Fibroblast of upper back skin (primary cell): ENCODE measurements around the gene OPHN1.
A peak's percentile ranks its signal among the peaks of the same experiment; 100 is the strongest.
"Not testable (repeated sequence)": the region's sequence is repeated elsewhere in the genome, so short reads cannot be mapped to it uniquely, and the experiment has no call there.

Experiments
- DNase-seq: peaks from one replicate; pipeline ENCODE4 v3.0.0-alpha.2; 2013

The OPHN1 gene

GRCh38 chrX:68139791-68140190 lies 293.5 kb downstream of the OPHN1 start:
- peak; percentile 3 for DNase-seq

- DNase-seq = no peak
Measured at GRCh38 chrX:68133181-68133580, 300.1 kb downstream of the OPHN1 start.

GRCh38 chrX:68132749-68133148 lies 300.5 kb downstream of the OPHN1 start:
- no peak for DNase-seq

- no peak for DNase-seq
Measured at GRCh38 chrX:68121835-68122234, 311.5 kb downstream of the OPHN1 start.

- no peak for DNase-seq
Measured at GRCh38 chrX:68121371-68121770, 311.9 kb downstream of the OPHN1 start.

GRCh38 chrX:68115371-68115770 lies 317.9 kb downstream of the OPHN1 start:
- DNase-seq = no peak

GRCh38 chrX:68114573-68115129 lies 318.6 kb downstream of the OPHN1 start:
- peak; percentile 4 for DNase-seq

- DNase-seq = no peak
Measured at GRCh38 chrX:68113837-68114572, 319.3 kb downstream of the OPHN1 start.

- no peak for DNase-seq
Measured at GRCh38 chrX:68112321-68112720, 321.0 kb downstream of the OPHN1 start.

GRCh38 chrX:68109162-68109561 lies 324.1 kb downstream of the OPHN1 start:
- no peak for DNase-seq

GRCh38 chrX:68098431-68098830 lies 334.9 kb downstream of the OPHN1 start:
- no peak for DNase-seq

GRCh38 chrX:68090266-68090665 lies 343.0 kb downstream of the OPHN1 start:
- no peak for DNase-seq

- no peak for DNase-seq
Measured at GRCh38 chrX:68087526-68087925, 345.8 kb downstream of the OPHN1 start.

- DNase-seq = no peak
Measured at GRCh38 chrX:68086709-68087108, 346.6 kb downstream of the OPHN1 start.

- peak; percentile 54 for DNase-seq
Measured at GRCh38 chrX:68084765-68085164, 348.5 kb downstream of the OPHN1 start.

- peak; percentile 51 for DNase-seq
Measured at GRCh38 chrX:68083510-68083909, 349.8 kb downstream of the OPHN1 start.

GRCh38 chrX:68079961-68080360 lies 353.3 kb downstream of the OPHN1 start:
- DNase-seq = peak; percentile 12

- DNase-seq = not testable (repeated sequence)
Measured at GRCh38 chrX:68078801-68079200, 354.5 kb downstream of the OPHN1 start.

GRCh38 chrX:68077378-68077777 lies 355.9 kb downstream of the OPHN1 start:
- DNase-seq = no peak

GRCh38 chrX:68072041-68072440 lies 361.3 kb downstream of the OPHN1 start:
- peak; percentile 10 for DNase-seq

- DNase-seq = not testable (repeated sequence)
Measured at GRCh38 chrX:68070119-68070518, 363.2 kb downstream of the OPHN1 start.

GRCh38 chrX:68061206-68061535 lies 372.1 kb downstream of the OPHN1 start:
- DNase-seq = no peak

GRCh38 chrX:68060506-68061205 lies 372.6 kb downstream of the OPHN1 start:
- DNase-seq = peak; percentile 5

- no peak for DNase-seq
Measured at GRCh38 chrX:68059469-68059868, 373.8 kb downstream of the OPHN1 start.
